ENCODE results near the gene GP1BB. TPM values are rescaled to one million over a fixed set of nuclear protein-coding genes. Genes with fewer than 3 reads are reported as not detected.

GP1BB gene
- total and polyA plus RNA-seq, 10 of the 15 experiments (the other 5 are each of a cell fraction or from before 2014, with no cell fraction given), result 0.05 to 0.28 (median 0.28) TPM; not detected in 7

- ChIA-PET POLR2A (no interaction called here), CTCF (no interaction called here), RAD21 (ENCODE audit: unreplicated experiment) (no interaction called here), SMC1A (ENCODE audit: uncharacterized antibody, unreplicated experiment) (no interaction called here)
- TF ChIP-seq HDAC6 (IDR thresholded peaks at IDR 0.05; ENCODE audit: unreplicated experiment), result no peak
- no peak for TF ChIP-seq SREBF1 (IDR thresholded peaks at IDR 0.05; ENCODE audit: low read length)
- TF ChIP-seq EED (IDR thresholded peaks at IDR 0.05; ENCODE audit: low read depth), result no peak
- TF ChIP-seq TCF3 (IDR thresholded peaks at IDR 0.05; ENCODE audit: borderline replicate concordance, insufficient read depth, low read depth, low read length), result no peak
- TF ChIP-seq ZNF207 (IDR thresholded peaks at IDR 0.05; ENCODE audit: borderline replicate concordance), result no peak
- no peak for TF ChIP-seq FOXM1 (IDR thresholded peaks at IDR 0.05; ENCODE audit: low read depth, low read length)
- TF ChIP-seq PML (IDR thresholded peaks at IDR 0.05; ENCODE audit: low read length), result no peak
- TF ChIP-seq ATF7 (IDR thresholded peaks at IDR 0.05; ENCODE audit: low read depth), result no peak
- no peak for TF ChIP-seq STAT3 (IDR thresholded peaks at IDR 0.05; ENCODE audit: low read depth, low read length)
- TF ChIP-seq PAX5 (IDR thresholded peaks at IDR 0.05; ENCODE audit: borderline replicate concordance, low read depth, low read length), result no peak
- Histone ChIP-seq H3K27ac (ENCODE audit: control insufficient read depth, insufficient read depth) (no peak overlapping the region), H3K9me3 (replicated peaks; ENCODE audit: control insufficient read depth, insufficient read depth, low read length) (no peaks in the 10 kb centered on the region), H3K4me1 (ENCODE audit: control insufficient read depth, insufficient read depth, low read length) (peaks cover 9% of the 10 kb centered on the region), H3K27me3 (replicated peaks in 1 of 2; ENCODE audit: control insufficient read depth in 2 of 2, insufficient read depth in 2 of 2, low read length in 1 of 2) (peaks cover 2 to 4% of the 10 kb centered on the region in 2 experiments; a peak in 3 of 4 replicates), H3K36me3 (ENCODE audit: control insufficient read depth in 2 of 2, insufficient read depth in 2 of 2, low read length in 1 of 2) (no peaks in the 10 kb centered on the region), H2AFZ (ENCODE audit: control insufficient read depth, low read depth, low read length) (no peak overlapping the region), H3K4me2 (ENCODE audit: control insufficient read depth, insufficient read depth) (no peak overlapping the region), H4K20me1 (ENCODE audit: control insufficient read depth, insufficient read depth) (no peaks in the 10 kb centered on the region), H3K79me2 (ENCODE audit: control insufficient read depth, insufficient read depth, low read length) (no peaks in the 10 kb centered on the region), H3K9ac (ENCODE audit: control insufficient read depth, insufficient read depth, low read length) (no peak overlapping the region), H3K4me3 (no peak overlapping the region)
- DNase-seq (ENCODE audit: low read depth, low spot score) (no peak), FAIRE-seq (no peak), ATAC-seq (no peak)
- no TSS peak for BruUV-seq (replicated peaks)
- 64% methylated on average over 9 of the region's 9 CpGs for WGBS (ENCODE audit: insufficient coverage, insufficient replicate concordance, low lambda C conversion rate, missing lambda C conversion rate)
- in situ Hi-C loops (cut with MboI) (no loop called here), intact Hi-C loops (cut with micrococcal nuclease; ENCODE audit: unreplicated experiment) (no loop called here)
These were observed 6.2 kb upstream of the GP1BB start for GRCh38 chr22:19717181-19717580.
